NCI-H524 treated with DMSO at 0.1 percent for 48 hours (cell line): ENCODE results near the gene REX1BD.

Experiments used
- DNase-seq: peaks from one replicate; lab custom pipeline; 2025; lab: John Stamatoyannopoulos, UW

The REX1BD gene

DNA sequence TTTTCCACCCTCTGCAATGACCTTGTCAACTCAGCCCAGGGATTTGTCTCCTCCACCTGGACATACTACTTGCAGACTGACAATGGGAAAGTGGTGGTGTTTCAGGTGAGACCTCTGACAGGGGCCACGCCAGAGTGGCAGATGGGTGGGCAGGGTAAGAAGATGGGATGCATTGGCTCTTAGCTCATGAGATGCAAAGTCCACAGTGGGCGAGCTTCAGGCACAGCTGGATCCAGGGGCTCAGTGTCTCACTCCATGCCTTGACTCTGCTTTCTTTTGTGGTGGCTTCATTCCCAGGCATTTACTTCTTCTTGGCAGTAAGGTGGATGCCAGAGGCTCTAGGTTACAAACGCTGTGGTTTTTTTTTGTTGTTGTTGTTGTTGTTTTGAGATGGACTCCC, 27.4 kb downstream of the REX1BD start:
- no peak for DNase-seq

DNA sequence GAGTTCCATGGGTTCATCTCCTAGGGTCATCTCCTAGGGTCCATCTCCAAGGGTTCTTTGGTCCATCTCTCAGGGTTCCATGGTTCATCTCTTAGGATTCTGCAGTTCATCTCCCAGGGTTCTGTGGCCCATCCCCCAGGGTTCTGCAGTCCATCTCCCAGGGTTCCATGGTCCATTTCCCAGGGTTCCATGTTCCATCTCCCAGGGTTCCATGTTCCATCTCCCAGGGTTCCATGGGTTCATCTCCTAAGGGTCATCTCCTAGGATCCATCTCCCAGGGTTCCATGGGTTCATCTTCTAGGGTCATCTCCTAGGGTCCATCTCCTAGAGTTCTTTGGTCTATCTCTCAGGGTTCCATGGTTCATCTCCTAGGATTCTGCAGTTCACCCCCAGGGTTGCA, 29.0 kb downstream of the REX1BD start:
- DNase-seq = no peak

DNA sequence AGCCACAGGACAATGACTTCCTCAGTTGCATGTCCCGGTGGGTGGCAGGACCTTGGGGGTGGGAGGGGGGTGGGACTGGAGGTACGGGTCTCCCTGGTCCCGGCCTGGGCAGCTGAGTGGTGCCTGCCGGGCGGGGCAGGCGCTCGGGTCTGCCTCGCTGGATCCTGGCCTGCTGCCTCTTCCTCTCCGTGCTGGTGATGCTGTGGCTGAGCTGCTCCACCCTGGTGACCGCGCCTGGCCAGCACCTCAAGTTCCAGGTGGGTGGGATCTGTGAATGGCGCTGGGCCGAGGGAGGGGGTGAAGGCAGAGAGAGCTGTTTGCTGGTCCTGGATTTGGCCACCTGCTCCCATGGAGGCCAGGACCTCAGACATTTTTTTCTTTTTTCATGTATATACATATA, 29.6 kb downstream of the REX1BD start:
- no peak for DNase-seq

DNA sequence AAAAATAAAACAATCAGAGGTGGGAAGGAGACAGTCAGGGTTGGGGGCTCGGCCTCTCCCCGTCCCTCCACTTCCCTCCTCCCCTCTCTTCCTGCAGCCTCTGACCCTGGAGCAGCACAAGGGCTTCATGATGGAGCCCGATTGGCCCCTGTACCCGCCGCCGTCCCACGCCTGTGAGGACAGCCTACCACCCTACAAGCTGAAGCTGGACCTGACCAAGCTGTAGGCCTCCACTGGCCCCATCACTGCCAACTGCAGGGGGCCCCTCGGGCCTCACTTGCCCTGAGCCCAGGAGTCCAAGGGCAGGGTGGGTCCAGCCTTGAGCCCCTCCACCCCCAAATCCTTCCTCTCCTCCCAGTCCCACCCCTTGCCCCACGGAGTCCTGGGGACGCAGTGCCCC, 31.7 kb downstream of the REX1BD start:
- DNase-seq = no peak

DNA sequence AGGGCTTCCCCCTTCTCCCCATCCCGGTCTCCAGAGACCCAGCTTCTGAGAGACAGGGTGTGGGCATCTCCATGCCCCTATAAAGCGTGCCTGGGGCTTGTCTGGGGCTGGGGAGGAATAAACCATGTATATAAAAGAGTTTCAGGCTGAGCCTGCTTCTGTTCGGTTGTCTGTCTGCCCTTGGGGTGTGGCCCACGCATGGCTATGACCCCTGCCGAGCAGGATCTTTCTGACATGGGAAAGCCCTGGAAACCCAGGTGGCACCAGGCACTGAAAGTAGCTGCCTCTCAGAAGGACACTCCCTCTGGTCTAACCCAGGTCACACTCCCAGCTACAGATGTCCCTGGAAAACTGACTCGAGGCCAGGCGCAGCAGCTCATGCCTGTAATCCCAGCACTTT, 32.3 kb downstream of the REX1BD start:
- DNase-seq = no peak

DNA sequence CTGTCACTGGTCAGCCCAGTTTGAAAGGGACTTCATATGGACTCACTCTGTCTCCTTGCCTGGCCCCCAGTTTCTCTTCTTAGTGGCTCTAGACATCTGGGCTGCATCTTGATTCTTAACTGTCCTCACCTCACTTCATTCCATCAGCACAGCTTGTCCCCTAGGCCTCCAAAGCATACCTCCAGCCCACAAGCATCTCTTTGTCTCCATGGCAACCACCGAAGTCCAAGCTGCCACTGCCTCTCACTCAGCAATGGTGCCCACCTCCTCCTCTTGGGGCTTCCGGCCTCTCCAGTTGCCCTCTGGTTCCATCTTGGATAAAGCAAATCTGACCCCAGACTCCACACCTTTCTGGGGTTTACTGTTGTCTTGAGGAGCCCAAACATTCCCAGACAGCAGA, 38.3 kb downstream of the REX1BD start:
- DNase-seq = peak; percentile 46

DNA sequence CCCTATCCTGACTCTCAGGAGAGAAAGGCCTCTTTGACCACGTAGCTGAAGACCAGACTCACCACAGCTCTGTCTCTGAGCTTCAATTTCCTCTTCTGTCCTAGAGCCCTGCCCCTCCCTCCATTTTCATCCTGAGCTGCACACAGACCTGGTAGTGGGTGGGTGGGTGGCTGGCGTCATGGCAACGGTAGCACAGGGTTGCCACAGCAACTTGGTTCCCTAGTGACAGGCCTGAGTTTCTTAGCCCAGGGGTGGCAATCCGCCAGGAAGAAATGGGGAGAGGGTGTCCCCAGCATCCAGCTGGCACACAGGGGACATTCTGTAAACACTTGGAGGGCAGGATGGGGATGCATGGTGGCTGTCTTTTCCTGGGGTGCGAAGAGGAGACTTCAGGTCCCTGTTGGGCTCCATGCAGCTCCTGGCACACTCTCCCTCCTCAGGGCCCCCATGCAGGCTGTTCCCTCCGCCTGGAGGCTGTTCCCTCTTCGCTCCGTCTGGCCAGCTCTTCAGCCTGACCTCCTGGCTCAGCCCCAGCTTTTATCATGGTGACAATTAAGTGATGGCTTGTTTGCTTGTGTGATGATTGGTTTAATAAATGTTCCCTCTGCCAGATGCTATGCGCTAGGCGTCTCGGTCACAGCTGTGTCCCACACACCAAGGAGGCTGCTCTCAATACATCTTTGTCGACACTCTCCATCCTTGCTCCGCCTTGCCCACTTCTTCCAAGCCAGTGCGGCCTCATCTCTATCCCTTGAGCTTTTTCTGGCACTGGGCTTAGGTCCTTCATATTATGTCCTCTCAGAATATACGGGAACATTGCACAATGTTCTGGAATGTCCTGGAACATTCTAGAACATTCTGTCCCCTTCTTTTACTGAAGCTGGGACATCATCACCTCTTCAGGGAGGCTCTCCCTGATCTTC, 40.8 kb downstream of the REX1BD start:
- DNase-seq = no peak

DNA sequence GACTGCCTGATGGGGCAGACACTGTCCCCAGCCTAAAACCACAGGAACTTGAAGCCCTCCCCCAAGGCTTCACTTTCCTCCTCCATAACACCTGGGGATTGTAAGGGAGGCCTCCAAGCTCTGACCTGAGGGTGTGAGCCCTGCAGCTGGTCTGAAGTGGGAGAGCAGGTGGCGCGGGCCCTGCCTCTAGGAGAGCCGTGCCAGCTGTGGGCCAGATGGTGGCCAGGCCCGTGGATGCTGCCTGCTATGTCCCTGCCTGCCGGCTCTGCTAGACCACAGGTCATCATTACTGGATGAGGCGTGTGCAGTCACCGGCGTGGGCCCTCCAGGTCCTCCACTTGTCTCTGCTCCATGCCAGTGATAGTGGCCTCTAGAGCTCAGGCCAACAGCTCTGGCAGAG, 44.7 kb downstream of the REX1BD start:
- DNase-seq = peak; percentile 87

DNA sequence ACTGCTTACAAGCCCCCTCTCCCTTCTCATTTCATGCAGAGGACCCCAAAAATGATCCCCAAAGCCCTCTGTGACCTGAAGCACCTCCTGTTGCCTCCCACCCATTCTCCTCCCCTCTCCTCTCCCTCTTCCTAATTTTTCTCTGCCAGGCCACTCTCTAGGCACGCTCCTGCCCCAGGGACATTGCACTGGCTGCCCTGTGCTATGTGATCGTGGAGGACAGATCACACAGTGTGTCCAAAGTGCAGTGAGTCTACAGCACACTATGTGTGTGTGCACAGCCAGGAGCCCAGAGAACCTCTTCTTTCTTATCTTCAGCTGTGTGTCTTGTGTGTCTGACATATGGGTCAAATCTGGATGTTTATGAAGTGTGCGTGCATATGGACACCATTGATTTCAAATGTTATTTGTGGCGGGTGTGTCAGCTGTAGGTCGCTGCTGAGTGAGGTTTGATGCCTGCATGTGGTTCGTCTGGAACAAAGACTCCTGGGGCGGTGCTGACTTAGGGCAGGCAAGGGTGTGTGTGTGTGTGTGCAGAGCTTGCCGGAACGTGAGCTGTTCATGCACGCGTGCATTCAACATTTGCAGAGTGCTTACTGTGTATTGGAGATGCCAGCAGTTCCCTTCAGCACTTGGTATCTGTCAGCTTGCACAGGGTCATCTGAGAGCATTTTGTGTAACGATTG, 46.2 kb downstream of the REX1BD start:
- DNase-seq = no peak

DNA sequence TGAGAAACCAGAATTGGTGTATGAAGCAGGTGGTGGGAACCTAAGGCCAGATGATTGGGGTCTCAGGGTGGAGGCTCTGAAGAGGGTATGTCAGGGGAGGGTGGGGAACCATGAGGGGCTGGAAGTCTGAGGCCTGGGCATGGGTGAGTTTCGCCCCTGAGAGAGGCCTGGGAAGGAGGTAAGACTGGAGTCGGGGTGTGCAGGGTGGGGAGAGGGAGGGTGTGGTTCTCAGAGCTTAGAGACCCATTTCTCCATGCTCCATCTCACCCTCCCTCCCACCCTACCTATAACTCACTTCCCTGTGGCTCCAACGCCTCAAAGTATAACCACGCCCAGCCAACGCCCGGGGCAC, 47.2 kb downstream of the REX1BD start:
- DNase-seq = no peak

DNA sequence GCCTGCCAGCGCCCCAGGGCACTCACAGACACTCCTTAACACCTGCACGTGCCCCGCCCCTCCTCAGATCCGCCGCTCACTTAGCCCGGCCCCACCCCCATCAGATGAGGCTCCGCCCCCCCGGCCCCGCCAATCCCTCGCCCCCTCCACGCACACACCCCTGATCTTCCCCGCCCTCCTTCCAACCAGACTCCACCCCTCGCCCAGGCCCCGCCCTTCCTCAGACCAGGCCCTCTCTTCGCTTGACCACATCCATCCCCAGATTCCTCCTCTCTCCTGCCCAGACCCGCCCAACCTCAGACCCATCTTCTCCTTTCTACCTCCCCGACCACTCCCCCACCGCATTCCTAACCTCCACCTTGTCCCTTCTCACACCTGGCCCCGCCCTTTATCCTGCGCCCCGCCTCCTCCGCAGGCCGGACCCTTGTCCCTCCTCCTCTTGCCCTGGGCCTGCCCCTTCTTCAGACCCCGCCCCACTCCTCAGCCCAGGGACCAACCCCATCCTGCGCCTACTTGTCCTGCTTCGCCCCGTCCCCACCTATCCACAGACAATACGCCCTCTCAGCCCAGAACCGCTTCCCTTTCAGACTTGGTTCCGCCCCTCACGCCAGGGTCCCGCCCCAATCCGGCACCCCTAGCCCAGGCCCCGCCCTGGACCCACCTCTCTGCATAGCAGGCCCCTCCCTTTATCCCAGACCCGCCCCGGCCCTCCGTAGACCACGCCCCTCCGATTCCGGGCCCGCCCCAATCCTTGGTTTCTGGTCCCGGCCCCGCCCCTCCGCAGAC, 47.8 kb downstream of the REX1BD start:
- DNase-seq = peak; percentile 48

DNA sequence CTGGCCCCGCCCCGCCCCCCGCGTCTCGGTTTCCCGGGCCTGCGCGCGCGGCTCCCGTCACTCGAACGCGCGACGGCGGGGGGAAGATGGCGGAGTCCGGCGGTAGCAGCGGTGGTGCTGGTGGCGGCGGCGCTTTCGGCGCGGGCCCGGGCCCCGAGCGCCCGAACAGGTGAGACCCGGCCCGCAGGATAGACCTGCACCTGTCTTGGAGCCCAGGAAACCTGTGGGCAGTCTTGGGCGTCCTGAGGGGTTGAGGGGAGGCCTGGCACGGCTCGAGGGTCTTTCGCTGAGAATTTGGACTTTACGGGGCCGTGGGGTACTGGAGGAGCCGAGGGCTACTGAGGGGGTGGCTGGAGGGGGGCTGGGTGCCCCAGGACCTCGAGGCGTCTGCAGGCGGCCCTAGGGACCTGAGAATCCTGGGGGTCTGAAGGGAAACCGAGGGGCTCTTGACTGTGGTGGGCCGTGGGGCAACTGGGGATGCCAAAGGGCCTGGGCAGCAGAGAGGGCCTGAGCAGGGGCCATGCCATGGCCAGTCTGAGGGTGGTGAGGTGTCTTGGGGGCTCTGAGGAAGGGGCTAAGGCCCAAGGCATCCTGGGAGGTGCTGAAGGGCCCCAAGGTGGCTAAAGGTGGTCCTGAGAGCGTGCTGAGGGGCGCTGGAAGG, 48.5 kb downstream of the REX1BD start, which contains the start of gene KLHL26:
Gene KLHL26 (plus strand): TSS at position 60 of the 661 bp plus-strand sequence. CDS start 27 bp downstream, at position 87.
- no peak for DNase-seq

DNA sequence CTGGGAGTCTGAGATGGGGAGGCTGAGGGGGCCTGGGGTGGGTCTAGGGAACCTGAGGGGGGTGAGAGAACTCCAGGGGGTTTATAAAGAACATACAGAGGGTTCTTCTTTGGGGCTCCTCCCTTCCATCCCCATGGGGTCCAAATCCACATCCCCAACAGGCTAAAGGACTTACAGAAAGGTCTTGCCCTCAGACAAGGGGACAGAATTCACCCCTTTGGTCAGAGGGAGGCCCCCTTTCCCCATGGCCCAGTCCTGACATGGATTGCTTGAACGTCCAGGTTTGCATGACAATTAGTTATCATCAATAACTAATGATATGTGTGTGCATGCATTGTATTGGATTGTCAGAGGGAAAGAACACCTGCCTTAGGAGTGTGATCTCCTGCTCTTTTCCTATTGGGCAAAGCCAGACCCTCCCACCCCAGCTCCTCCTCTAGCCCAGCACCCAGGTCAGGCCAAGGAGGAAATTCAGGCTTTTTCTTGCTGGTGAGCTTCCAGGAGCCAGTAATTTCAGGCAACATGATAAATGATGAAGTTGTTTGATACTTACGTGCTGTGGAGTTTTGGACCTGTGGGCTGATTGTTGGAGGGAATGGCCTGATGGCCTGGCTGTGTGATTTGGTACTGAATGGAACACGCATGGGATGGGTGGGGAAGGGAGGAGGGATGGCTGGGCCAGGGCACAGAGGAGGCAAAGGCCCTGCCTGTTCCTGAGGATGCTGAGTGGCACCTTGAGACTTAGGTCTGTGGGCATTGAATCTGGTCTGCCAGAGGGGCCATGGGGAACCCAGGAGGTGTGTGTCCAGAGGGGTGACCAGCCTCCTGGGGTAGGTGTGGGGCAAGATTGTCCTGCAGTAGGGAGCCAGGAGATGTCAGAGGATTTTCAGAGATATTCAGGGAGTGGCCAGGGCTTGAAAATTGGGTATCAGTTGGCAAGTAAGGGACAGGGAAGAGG, 49.4 kb downstream of the REX1BD start:
- no peak for DNase-seq

DNA sequence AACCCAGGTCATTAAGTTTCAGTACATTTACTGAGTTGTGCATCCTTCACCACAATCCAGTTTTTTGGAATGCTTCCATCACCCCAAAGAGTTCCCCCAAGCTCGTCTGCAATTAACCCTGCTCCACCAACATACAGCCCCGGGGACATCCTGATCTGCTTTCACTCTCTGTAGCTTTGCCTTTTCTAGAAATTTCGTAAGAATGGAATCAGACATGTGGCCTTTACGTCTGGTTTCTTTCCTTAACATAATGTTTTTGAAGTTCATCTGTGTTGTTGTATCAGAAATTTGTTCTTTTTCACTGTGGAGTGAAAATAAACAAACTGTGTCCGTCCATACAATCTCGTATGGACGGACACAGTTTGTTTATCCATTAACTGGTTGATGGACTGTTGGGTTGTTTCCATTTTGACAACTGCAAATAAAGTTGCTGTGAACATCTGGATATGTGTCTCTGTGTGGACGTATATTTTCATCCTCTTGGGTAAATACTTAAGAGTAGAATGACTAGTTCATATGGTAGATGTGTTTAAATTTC, 51.2 kb downstream of the REX1BD start:
- no peak for DNase-seq
